Measurements from ENCODE around the gene DYRK1A.

DNA sequence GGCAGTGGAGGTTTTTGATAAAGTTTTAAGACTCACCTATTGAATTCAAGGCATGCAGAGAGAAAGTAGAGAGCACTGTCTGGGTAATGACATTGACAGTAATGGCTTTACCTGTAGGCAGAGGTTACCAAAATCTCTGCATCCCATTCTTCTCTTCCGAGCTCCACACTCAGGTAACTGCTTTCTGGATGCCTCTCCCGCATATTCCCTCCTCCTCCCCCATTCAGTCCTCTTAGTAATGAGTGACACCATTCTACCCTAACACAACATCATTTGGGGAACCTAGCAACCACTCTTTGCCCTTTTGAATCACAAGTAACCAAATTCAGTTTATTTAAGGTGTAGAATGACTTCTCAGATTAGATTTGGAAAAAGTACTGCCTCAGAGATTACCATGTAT lies 56.5 kb downstream of the DYRK1A start:
- no peak for TF ChIP-seq POLR2A (IDR thresholded peaks at IDR 0.05; ENCODE audit: low read length)
- no peak for TF ChIP-seq GATA1 (IDR thresholded peaks at IDR 0.05; ENCODE audit: low read depth, low read length)

Measured in erythroblast (primary cell).